H54 (cell line): Measurements from ENCODE around the gene RNASEH2A.

ENCODE experiments used
- DNase-seq: peaks from one replicate; pipeline ENCODE4 v3.0.0; 2011; ENCODE audit warnings: low spot score, mixed read lengths; ENCODE audit not compliant: insufficient read length
- FAIRE-seq: peaks from 3 replicates; lab custom pipeline; 2011; peaks lifted over from hg19 to GRCh38; lab: Jason Lieb, UNC
- POLR2A ChIP-seq: IDR thresholded peaks from 2 replicates; pipeline ENCODE4 v1.6.1; 2011; ENCODE audit warnings: low read depth, mild to moderate bottlenecking, low read length

The RNASEH2A gene

GRCh38 chr19:12859546-12859945, 53.2 kb downstream of the RNASEH2A start:
- FAIRE-seq: no peak
- no peak for TF ChIP-seq POLR2A

More at GRCh38 chr19:12859546-12859945, 53.2 kb downstream of the RNASEH2A start:
- DNase-seq: no peak
